H1 (cell line): ENCODE measurements around the gene MSI2. TPM values are rescaled to one million over a fixed set of nuclear protein-coding genes. Genes with fewer than 3 reads are reported as not detected.

Experiments
- CTCF ChIA-PET: fragments of 300-600 bp; sonication (Branson Sonifier 250); formaldehyde crosslinking; loops from one replicate; lab custom pipeline; 2021; ENCODE audit not compliant: partially characterized antibody; lab: Charles Lee
- POLR2A ChIA-PET: fragments of 300-600 bp; sonication (Branson Sonifier 250); formaldehyde crosslinking; loops from one replicate; lab custom pipeline; 2021; ENCODE audit warnings: inconsistent platforms; ENCODE audit not compliant: partially characterized antibody; lab: Charles Lee
- DNase-seq, 2 experiments: peaks; one replicate each; pipeline versions ENCODE4 v3.0.0 to v3.0.0-alpha.2; 2010 to 2022; ENCODE audit warnings: low spot score in 2 of 2, low read depth in 1 of 2, mixed read lengths in 1 of 2
- FAIRE-seq: peaks from 2 replicates; lab custom pipeline; 2011; peaks lifted over from hg19 to GRCh38; lab: Jason Lieb, UNC
- H2AFZ ChIP-seq: 2 replicates; pipeline ENCODE4 v1.8.1; 2012; ENCODE audit warnings: low read length, inconsistent platforms
- H2AK5ac ChIP-seq: 2 replicates; pipeline ENCODE4 v1.6.1; 2013; ENCODE audit warnings: low read depth, low read length
- H2BK120ac ChIP-seq: replicated peaks from 2 replicates; pipeline ENCODE3; 2013; ENCODE audit warnings: low read depth, low read length, inconsistent platforms
- H2BK12ac ChIP-seq: 2 replicates; pipeline ENCODE4 v1.6.1; 2013; ENCODE audit warnings: low read depth, low read length
- H2BK15ac ChIP-seq: 2 replicates; pipeline ENCODE4 v1.6.1; 2013; ENCODE audit warnings: low read length
- H2BK20ac ChIP-seq: 2 replicates; pipeline ENCODE4 v1.6.1; 2013; ENCODE audit warnings: low read length
- H2BK5ac ChIP-seq: 2 replicates; pipeline ENCODE4 v1.6.1; 2013; ENCODE audit warnings: low read depth, low read length
- H3K14ac ChIP-seq: 2 replicates; pipeline ENCODE4 v1.6.1; 2013; ENCODE audit warnings: inconsistent platforms; ENCODE audit not compliant: insufficient read length
- H3K18ac ChIP-seq: 2 replicates; pipeline ENCODE4 v1.6.1; 2013; ENCODE audit warnings: low read length; ENCODE audit errors: extremely low read depth
- H3K23ac ChIP-seq: 2 replicates; pipeline ENCODE4 v1.6.1; 2013; ENCODE audit warnings: inconsistent platforms; ENCODE audit not compliant: insufficient read length
- H3K23me2 ChIP-seq: 2 replicates; pipeline ENCODE4 v1.6.1; 2013; ENCODE audit warnings: low read depth, low read length
- H3K27ac ChIP-seq: 2 replicates; pipeline ENCODE4 v1.6.1; 2011; ENCODE audit warnings: low read depth, low read length, inconsistent platforms
- H3K27me3 ChIP-seq, 4 experiments: replicated peaks in 1 of 4; 1 replicate in 1 of 4; 2 replicates in 3 of 4; pipeline versions ENCODE4 v1.6.1 to v1.8.1; 2011 to 2013; ENCODE audit warnings: low read length in 3 of 4, mild to moderate bottlenecking in 3 of 4, inconsistent platforms in 2 of 4, mixed read lengths in 2 of 4, moderate library complexity in 1 of 4; ENCODE audit not compliant: control insufficient read depth in 3 of 4, insufficient read depth in 3 of 4; ENCODE audit errors: extremely low read depth in 1 of 4
- H3K36me3 ChIP-seq, 4 experiments: 2 replicates each; pipeline versions ENCODE4 v1.6.1 to v1.8.1; 2011 to 2013; ENCODE audit warnings: mild to moderate bottlenecking in 4 of 4, low read length in 3 of 4, moderate library complexity in 2 of 4, control low read depth in 1 of 4, inconsistent platforms in 1 of 4; ENCODE audit not compliant: insufficient read depth in 4 of 4, control insufficient read depth in 2 of 4
- H3K4ac ChIP-seq: replicated peaks from 2 replicates; pipeline ENCODE3; 2013; ENCODE audit warnings: low read length, low read depth, mixed read lengths, inconsistent platforms; ENCODE audit not compliant: insufficient read length
- H3K4me1 ChIP-seq, 4 experiments: replicated peaks in 1 of 4; 1 replicate in 1 of 4; 2 replicates in 3 of 4; pipeline versions ENCODE4 v1.6.1 to v1.8.1; 2011 to 2013; ENCODE audit warnings: low read length in 3 of 4, inconsistent platforms in 2 of 4, mixed read lengths in 1 of 4; ENCODE audit not compliant: insufficient read depth in 4 of 4, control insufficient read depth in 3 of 4
- H3K4me2 ChIP-seq, 2 experiments: 2 replicates each; pipeline versions ENCODE4 v1.6.1 to v1.8.1; 2011 to 2013; ENCODE audit warnings: low read depth in 2 of 2, low read length in 2 of 2, control low read depth in 1 of 2, inconsistent platforms in 1 of 2, mild to moderate bottlenecking in 1 of 2; ENCODE audit not compliant: insufficient read depth in 1 of 2
- H3K4me3 ChIP-seq, 4 experiments: fragments of 200-600, 300-600 bp in 1 of 4; sonication (generic), shearing (Covaris generic), sonication (Bioruptor Twin) in 1 of 4; 2 replicates each; pipeline versions ENCODE4 v1.5.1 to v1.8.1; 2011 to 2016; ENCODE audit warnings: low read length in 4 of 4, low read depth in 3 of 4, control low read depth in 2 of 4, inconsistent platforms in 2 of 4, mild to moderate bottlenecking in 2 of 4, mixed read lengths in 1 of 4, moderate library complexity in 1 of 4; ENCODE audit not compliant: insufficient read depth in 2 of 4; ENCODE audit errors: extremely low read depth in 1 of 4
- H3K56ac ChIP-seq: replicated peaks from 2 replicates; pipeline ENCODE3; 2013; ENCODE audit warnings: low read depth, mild to moderate bottlenecking, mixed read lengths, low read length, inconsistent platforms; ENCODE audit not compliant: insufficient read length
- H3K79me1 ChIP-seq: 2 replicates; pipeline ENCODE4 v1.6.1; 2013; ENCODE audit warnings: low read depth, low read length, control low read depth
- H3K79me2 ChIP-seq, 2 experiments: 2 replicates each; pipeline versions ENCODE4 v1.6.1 to v1.8.1; 2012 to 2013; ENCODE audit warnings: low read length in 2 of 2, mild to moderate bottlenecking in 2 of 2, inconsistent platforms in 1 of 2; ENCODE audit not compliant: insufficient read depth in 2 of 2, control insufficient read depth in 1 of 2
- H3K9ac ChIP-seq, 4 experiments: replicated peaks in 1 of 4; 1 replicate in 1 of 4; 2 replicates in 3 of 4; pipeline versions ENCODE4 v1.6.1 to v1.8.1; 2011 to 2013; ENCODE audit warnings: low read depth in 3 of 4, low read length in 3 of 4, control low read depth in 2 of 4, mild to moderate bottlenecking in 2 of 4, moderate library complexity in 2 of 4, inconsistent platforms in 1 of 4; ENCODE audit errors: extremely low read depth in 1 of 4
- H3K9me3 ChIP-seq, 2 experiments: 2 replicates each; pipeline versions ENCODE4 v1.6.1 to v1.8.1; 2012 to 2013; ENCODE audit warnings: mild to moderate bottlenecking in 2 of 2, moderate library complexity in 2 of 2, control low read depth in 1 of 2, inconsistent platforms in 1 of 2, low read depth in 1 of 2, low read length in 1 of 2, mixed read lengths in 1 of 2; ENCODE audit not compliant: insufficient read depth in 2 of 2
- H4K20me1 ChIP-seq, 2 experiments: replicated peaks in 1 of 2; 2 replicates each; pipeline versions ENCODE3 to v1.8.1; 2011 to 2013; ENCODE audit warnings: inconsistent platforms in 2 of 2, low read length in 2 of 2, mild to moderate bottlenecking in 1 of 2; ENCODE audit not compliant: insufficient read depth in 2 of 2, control insufficient read depth in 1 of 2
- H4K5ac ChIP-seq: 2 replicates; pipeline ENCODE4 v1.6.1; 2013; ENCODE audit warnings: low read length, low read depth, mixed read lengths, inconsistent platforms; ENCODE audit not compliant: insufficient read length
- H4K8ac ChIP-seq: 2 replicates; pipeline ENCODE4 v1.8.0; 2013; ENCODE audit warnings: mild to moderate bottlenecking, moderate library complexity, low read length, inconsistent platforms; ENCODE audit not compliant: insufficient read depth; ENCODE audit errors: extremely low read depth
- H4K91ac ChIP-seq: replicated peaks from 2 replicates; pipeline ENCODE3; 2013; ENCODE audit warnings: low read length, mixed read lengths, inconsistent platforms; ENCODE audit not compliant: insufficient read length
- ATF2 ChIP-seq: IDR thresholded peaks from 2 replicates; pipeline ENCODE4 v1.6.1; 2012; ENCODE audit warnings: low read length, inconsistent platforms
- CHD1 ChIP-seq: IDR thresholded peaks from 2 replicates; pipeline ENCODE4 v1.6.1; 2012; ENCODE audit warnings: low read depth, low read length, improper control_type of control experiment
- EP300 ChIP-seq, 2 experiments: IDR thresholded peaks; 1 replicate in 1 of 2; 2 replicates in 1 of 2; pipeline ENCODE4 v1.6.1; 2011 to 2012; ENCODE audit warnings: low read depth in 2 of 2, low read length in 2 of 2, mild to moderate bottlenecking in 2 of 2, borderline replicate concordance in 1 of 2, inconsistent platforms in 1 of 2, moderate library complexity in 1 of 2
- GABPA ChIP-seq: IDR thresholded peaks from 2 replicates; pipeline ENCODE4 v1.6.1; 2011; ENCODE audit warnings: mild to moderate bottlenecking, low read length, moderate library complexity, borderline replicate concordance; ENCODE audit not compliant: insufficient read depth
- GTF2F1 ChIP-seq: IDR thresholded peaks from 2 replicates; pipeline ENCODE4 v1.6.1; 2012; ENCODE audit warnings: low read depth, low read length, improper control_type of control experiment, borderline replicate concordance
- HDAC2 ChIP-seq, 2 experiments: fragments of 300-600 bp in 1 of 2; sonication (generic) in 1 of 2; IDR thresholded peaks; 2 replicates each; pipeline ENCODE4 v1.6.1; 2011 to 2012; ENCODE audit warnings: low read depth in 2 of 2, low read length in 2 of 2, mild to moderate bottlenecking in 2 of 2, moderate library complexity in 2 of 2, borderline replicate concordance in 1 of 2, inconsistent platforms in 1 of 2
- JUN ChIP-seq: IDR thresholded peaks from 2 replicates; pipeline ENCODE4 v1.6.1; 2011; ENCODE audit warnings: low read depth, mild to moderate bottlenecking, improper control_type of control experiment, low read length
- RBBP5 ChIP-seq: IDR thresholded peaks from 2 replicates; pipeline ENCODE4 v1.7.1; 2012; ENCODE audit warnings: low read depth, mild to moderate bottlenecking, inconsistent platforms, low read length, moderate library complexity, borderline replicate concordance
- RXRA ChIP-seq: IDR thresholded peaks from 2 replicates; pipeline ENCODE4 v1.6.1; 2011; ENCODE audit warnings: low read depth, mild to moderate bottlenecking, low read length, moderate library complexity; ENCODE audit not compliant: insufficient read depth
- TAF7 ChIP-seq: optimal IDR thresholded peaks from 2 replicates; pipeline ENCODE3; 2011; ENCODE audit warnings: low read depth, mild to moderate bottlenecking, inconsistent platforms, low read length, moderate library complexity, borderline replicate concordance
- YY1 ChIP-seq: IDR thresholded peaks from 2 replicates; pipeline ENCODE4 v1.6.1; 2011; ENCODE audit warnings: low read depth, mild to moderate bottlenecking, low read length
- WGBS, 2 experiments: shearing (Covaris generic) in 1 of 2; methylation state at CpG; one replicate each; pipeline versions ENCODE4 v1.1.6 to v1.1.7; 2013 to 2015; ENCODE audit warnings: low lambda C conversion rate in 2 of 2, mixed read lengths in 2 of 2, inconsistent platforms in 1 of 2, low coverage in 1 of 2, missing lambda C conversion rate in 1 of 2; ENCODE audit not compliant: insufficient replicate concordance in 2 of 2, insufficient coverage in 1 of 2, insufficient read length in 1 of 2; ENCODE audit errors: extremely low coverage in 1 of 2, missing lambda C conversion rate in 1 of 2; 5-methylcytosine and 5-hydroxymethylcytosine counted together
- polyA plus RNA-seq, 7 experiments: library from polyadenylated mRNA; depleted of rRNA in 3 of 7; stranded (reverse) in 5 of 7; unstranded in 2 of 7; fragments of >200 nt in 5 of 7; fragments of 200-250 nt in 2 of 7; gene quantifications; 1 replicate in 5 of 7; 2 replicates in 1 of 7; 4 replicates in 1 of 7; pipeline versions ENCODE4 v1.2.1 to v1.2.3, GENCODE V29; 2011 to 2013; ENCODE audit warnings: missing spikeins in 2 of 7, mixed read lengths in 2 of 7
- total RNA-seq: library from RNA; stranded (reverse); fragmentation: NEBNext Ultra II Directional; extraction: Animal tissue kit (Norgen Biotek cat#: 25700); gene quantifications from 2 replicates; pipeline ENCODE4 v1.2.1, GENCODE V29; 2021

MSI2 gene
- total and polyA plus RNA-seq, 2 of the 8 experiments (the other 6 are each of a cell fraction or from before 2014, with no cell fraction given), result 36.7 to 80.6 TPM

GRCh38 chr17:57442401-57442823, 186.1 kb downstream of the MSI2 start:
- DNase-seq (no peak), FAIRE-seq (no peak)
- Histone ChIP-seq H3K79me1 (no peaks in the 10 kb centered on the region; the same call in 1 of the 2 replicates), H3K56ac (no peak overlapping the region), H2BK120ac (no peak overlapping the region), H3K4me1 (peaks cover 4 to 24% (median 9%) of the 10 kb centered on the region in 4 experiments), H3K9me3 (no peaks in the 10 kb centered on the region), H3K36me3 (no peaks in the 10 kb centered on the region), H4K20me1 (peaks cover 4 to 8% of the 10 kb centered on the region in 2 experiments), H4K8ac (no peak overlapping the region), H2AK5ac (no peak overlapping the region), H2AFZ (no peak overlapping the region), H3K27ac (no peak overlapping the region), H3K9ac (no peak overlapping the region), H4K5ac (no peak overlapping the region), H3K14ac (no peak overlapping the region), H3K18ac (no peak overlapping the region; the same call in 1 of the 2 replicates), H2BK5ac (no peak overlapping the region), H3K27me3 (no peaks in the 10 kb centered on the region), H4K91ac (no peak overlapping the region), H3K4ac (no peak overlapping the region), H2BK12ac (no peak overlapping the region), H3K4me3 (no peak overlapping the region), H3K79me2 (peaks cover 0 to 18% of the 10 kb centered on the region in 2 experiments; a peak in 2 of 4 replicates), H3K23me2 (no peaks in the 10 kb centered on the region), H3K4me2 (no peak overlapping the region), H2BK15ac (no peak overlapping the region), H2BK20ac (no peak overlapping the region), H3K23ac (no peak overlapping the region)
- CTCF ChIA-PET, result interaction anchor here (1.0 to 4.9 kb wide), 8 partner anchors 9 to 341 kb away, joined by 3 to 34 read pairs (median 6); no protein-coding TSS in a partner anchor
- POLR2A ChIA-PET, result no interaction called here
- WGBS, 2 experiments, result 87% methylated on average over 9 of the region's 9 CpGs; no CpG with 5 or more reads in 1 of the 2 experiments
- TF ChIP-seq ATF2 (no peak), CHD1 (no peak), GTF2F1 (no peak), RBBP5 (no peak), TAF7 (no peak), HDAC2 (IDR thresholded peaks at IDR 0.05; ENCODE audit: borderline replicate concordance in 1 of 2, low read depth in 2 of 2, low read length in 2 of 2) (no peak), EP300 (IDR thresholded peaks at IDR 0.05; ENCODE audit: borderline replicate concordance in 1 of 2, low read depth in 2 of 2, low read length in 2 of 2) (no peak), GABPA (no peak), YY1 (no peak), JUN (no peak), RXRA (no peak)
